ENCODE results near the gene HTR7.
A peak's percentile ranks its signal among the peaks of the same experiment; 100 is the strongest.

HTR7 gene

DNA sequence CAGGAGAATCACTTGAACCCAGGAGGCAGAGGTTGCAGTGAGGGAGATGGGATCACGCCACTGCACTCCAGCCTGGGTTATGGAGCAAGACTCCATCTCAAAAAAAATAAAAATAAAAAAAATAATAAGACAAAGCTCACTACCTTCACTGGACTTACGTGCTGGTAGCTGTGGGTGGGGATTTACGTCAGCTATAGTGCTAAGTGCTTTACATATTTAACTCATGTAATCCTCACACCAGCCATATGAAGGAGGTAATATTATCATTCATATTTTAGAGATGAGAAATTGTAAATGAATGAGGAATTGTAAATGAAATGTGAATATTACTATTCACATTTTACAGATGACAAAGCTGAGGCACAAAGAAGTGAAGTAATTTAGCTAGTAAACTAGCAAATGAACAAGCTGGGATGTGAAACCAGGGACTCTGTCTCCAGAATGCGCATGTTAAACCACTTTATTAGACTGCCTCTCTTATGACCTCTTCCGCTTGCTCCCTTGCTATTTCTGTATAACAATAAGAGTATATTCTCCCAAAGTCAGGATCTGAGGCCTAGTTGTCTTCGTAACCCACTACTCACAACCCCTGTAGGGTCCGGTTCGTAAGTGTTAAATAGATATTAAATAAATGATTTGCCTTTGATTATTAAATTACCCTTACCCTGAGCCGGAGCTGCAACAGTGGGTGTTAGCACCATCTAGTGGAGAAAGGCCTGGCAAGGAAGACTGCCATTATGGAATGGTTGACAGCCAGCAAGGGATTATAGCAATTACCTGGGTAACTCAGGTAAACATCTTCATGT, 70.2 kb downstream of the HTR7 start:
- TF ChIP-seq EP300 (IDR thresholded peaks at IDR 0.05; ENCODE audit: borderline replicate concordance), result no peak
- TF ChIP-seq YY1 (IDR thresholded peaks at IDR 0.05; ENCODE audit: low read depth), result peak; percentile 77
- peak; percentile 82 for TF ChIP-seq RAD21 (IDR thresholded peaks at IDR 0.05; ENCODE audit: low read depth)
- no peak for TF ChIP-seq TAF1 (IDR thresholded peaks at IDR 0.05; ENCODE audit: low read depth)
- TF ChIP-seq, protein P1, sequence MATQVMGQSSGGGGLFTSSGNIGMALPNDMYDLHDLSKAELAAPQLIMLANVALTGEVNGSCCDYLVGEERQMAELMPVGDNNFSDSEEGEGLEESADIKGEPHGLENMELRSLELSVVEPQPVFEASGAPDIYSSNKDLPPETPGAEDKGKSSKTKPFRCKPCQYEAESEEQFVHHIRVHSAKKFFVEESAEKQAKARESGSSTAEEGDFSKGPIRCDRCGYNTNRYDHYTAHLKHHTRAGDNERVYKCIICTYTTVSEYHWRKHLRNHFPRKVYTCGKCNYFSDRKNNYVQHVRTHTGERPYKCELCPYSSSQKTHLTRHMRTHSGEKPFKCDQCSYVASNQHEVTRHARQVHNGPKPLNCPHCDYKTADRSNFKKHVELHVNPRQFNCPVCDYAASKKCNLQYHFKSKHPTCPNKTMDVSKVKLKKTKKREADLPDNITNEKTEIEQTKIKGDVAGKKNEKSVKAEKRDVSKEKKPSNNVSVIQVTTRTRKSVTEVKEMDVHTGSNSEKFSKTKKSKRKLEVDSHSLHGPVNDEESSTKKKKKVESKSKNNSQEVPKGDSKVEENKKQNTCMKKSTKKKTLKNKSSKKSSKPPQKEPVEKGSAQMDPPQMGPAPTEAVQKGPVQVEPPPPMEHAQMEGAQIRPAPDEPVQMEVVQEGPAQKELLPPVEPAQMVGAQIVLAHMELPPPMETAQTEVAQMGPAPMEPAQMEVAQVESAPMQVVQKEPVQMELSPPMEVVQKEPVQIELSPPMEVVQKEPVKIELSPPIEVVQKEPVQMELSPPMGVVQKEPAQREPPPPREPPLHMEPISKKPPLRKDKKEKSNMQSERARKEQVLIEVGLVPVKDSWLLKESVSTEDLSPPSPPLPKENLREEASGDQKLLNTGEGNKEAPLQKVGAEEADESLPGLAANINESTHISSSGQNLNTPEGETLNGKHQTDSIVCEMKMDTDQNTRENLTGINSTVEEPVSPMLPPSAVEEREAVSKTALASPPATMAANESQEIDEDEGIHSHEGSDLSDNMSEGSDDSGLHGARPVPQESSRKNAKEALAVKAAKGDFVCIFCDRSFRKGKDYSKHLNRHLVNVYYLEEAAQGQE (IDR thresholded peaks at IDR 0.05; ENCODE audit: low read depth), result no peak
- no peak for TF ChIP-seq NFIC (IDR thresholded peaks at IDR 0.05)

- TF ChIP-seq, protein P2, sequence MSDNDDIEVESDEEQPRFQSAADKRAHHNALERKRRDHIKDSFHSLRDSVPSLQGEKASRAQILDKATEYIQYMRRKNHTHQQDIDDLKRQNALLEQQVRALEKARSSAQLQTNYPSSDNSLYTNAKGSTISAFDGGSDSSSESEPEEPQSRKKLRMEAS (IDR thresholded peaks at IDR 0.05), result no peak
- TF ChIP-seq TEAD4 (IDR thresholded peaks at IDR 0.05) (no peak), TAF1 (IDR thresholded peaks at IDR 0.05; ENCODE audit: low read depth) (no peak), RAD21 (IDR thresholded peaks at IDR 0.05; ENCODE audit: low read depth) (no peak), ZBTB7A (IDR thresholded peaks at IDR 0.05; ENCODE audit: low read depth) (no peak), CREB1 (IDR thresholded peaks at IDR 0.05; ENCODE audit: low read depth) (no peak), FOXM1 (IDR thresholded peaks at IDR 0.05; ENCODE audit: borderline replicate concordance, low read depth) (no peak), NFIC (IDR thresholded peaks at IDR 0.05) (no peak), EP300 (IDR thresholded peaks at IDR 0.05; ENCODE audit: borderline replicate concordance) (no peak), TCF12 (IDR thresholded peaks at IDR 0.05; ENCODE audit: low read depth) (no peak), YY1 (IDR thresholded peaks at IDR 0.05; ENCODE audit: low read depth) (no peak), EGR1 (IDR thresholded peaks at IDR 0.05) (no peak), CEBPB (IDR thresholded peaks at IDR 0.05) (no peak)
- TF ChIP-seq, protein P1 (IDR thresholded peaks at IDR 0.05; ENCODE audit: low read depth), result no peak
- TF ChIP-seq, protein P3, sequence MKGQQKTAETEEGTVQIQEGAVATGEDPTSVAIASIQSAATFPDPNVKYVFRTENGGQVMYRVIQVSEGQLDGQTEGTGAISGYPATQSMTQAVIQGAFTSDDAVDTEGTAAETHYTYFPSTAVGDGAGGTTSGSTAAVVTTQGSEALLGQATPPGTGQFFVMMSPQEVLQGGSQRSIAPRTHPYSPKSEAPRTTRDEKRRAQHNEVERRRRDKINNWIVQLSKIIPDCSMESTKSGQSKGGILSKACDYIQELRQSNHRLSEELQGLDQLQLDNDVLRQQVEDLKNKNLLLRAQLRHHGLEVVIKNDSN (IDR thresholded peaks at IDR 0.05), result no peak
Measured at GRCh38 chr10:90785782-90786181, 72.1 kb downstream of the HTR7 start.

- TF ChIP-seq NFIC (IDR thresholded peaks at IDR 0.05) (no peak), CEBPB (IDR thresholded peaks at IDR 0.05) (no peak), CREB1 (IDR thresholded peaks at IDR 0.05; ENCODE audit: low read depth) (no peak), EP300 (IDR thresholded peaks at IDR 0.05; ENCODE audit: borderline replicate concordance) (no peak), TCF12 (IDR thresholded peaks at IDR 0.05; ENCODE audit: low read depth) (no peak), TAF1 (IDR thresholded peaks at IDR 0.05; ENCODE audit: low read depth) (no peak), FOXM1 (IDR thresholded peaks at IDR 0.05; ENCODE audit: borderline replicate concordance, low read depth) (no peak), RAD21 (IDR thresholded peaks at IDR 0.05; ENCODE audit: low read depth) (no peak), YY1 (IDR thresholded peaks at IDR 0.05; ENCODE audit: low read depth) (no peak), EGR1 (IDR thresholded peaks at IDR 0.05) (no peak)
- TF ChIP-seq, protein P3 (IDR thresholded peaks at IDR 0.05), result no peak
- TF ChIP-seq, protein P2 (IDR thresholded peaks at IDR 0.05), result no peak
Measured at GRCh38 chr10:90784771-90785170, 73.1 kb downstream of the HTR7 start.

GRCh38 chr10:90780488-90780887, 77.4 kb downstream of the HTR7 start:
- TF ChIP-seq FOXM1 (IDR thresholded peaks at IDR 0.05; ENCODE audit: borderline replicate concordance, low read depth), result no peak
- TF ChIP-seq TCF12 (IDR thresholded peaks at IDR 0.05; ENCODE audit: low read depth), result no peak
- TF ChIP-seq, protein P2 (IDR thresholded peaks at IDR 0.05), result no peak
- no peak for TF ChIP-seq YY1 (IDR thresholded peaks at IDR 0.05; ENCODE audit: low read depth)
- TF ChIP-seq NFIC (IDR thresholded peaks at IDR 0.05), result no peak
- no peak for TF ChIP-seq CREB1 (IDR thresholded peaks at IDR 0.05; ENCODE audit: low read depth)
- TF ChIP-seq TAF1 (IDR thresholded peaks at IDR 0.05; ENCODE audit: low read depth), result no peak
- no peak for TF ChIP-seq ZBTB7A (IDR thresholded peaks at IDR 0.05; ENCODE audit: low read depth)
- TF ChIP-seq EGR1 (IDR thresholded peaks at IDR 0.05), result no peak
- TF ChIP-seq EP300 (IDR thresholded peaks at IDR 0.05; ENCODE audit: borderline replicate concordance), result no peak
- TF ChIP-seq RAD21 (IDR thresholded peaks at IDR 0.05; ENCODE audit: low read depth), result no peak
- TF ChIP-seq, protein P3 (IDR thresholded peaks at IDR 0.05), result no peak
- TF ChIP-seq CEBPB (IDR thresholded peaks at IDR 0.05), result no peak
- TF ChIP-seq, protein P1 (IDR thresholded peaks at IDR 0.05; ENCODE audit: low read depth), result no peak
- TF ChIP-seq TEAD4 (IDR thresholded peaks at IDR 0.05), result no peak

Measured in Ishikawa (cell line).